SIG-M5 (cell line): ENCODE measurements around the gene KLHL12.

ENCODE experiments used
- DNase-seq: peaks from one replicate; lab custom pipeline; 2025; lab: John Stamatoyannopoulos, UW

The KLHL12 gene

DNA sequence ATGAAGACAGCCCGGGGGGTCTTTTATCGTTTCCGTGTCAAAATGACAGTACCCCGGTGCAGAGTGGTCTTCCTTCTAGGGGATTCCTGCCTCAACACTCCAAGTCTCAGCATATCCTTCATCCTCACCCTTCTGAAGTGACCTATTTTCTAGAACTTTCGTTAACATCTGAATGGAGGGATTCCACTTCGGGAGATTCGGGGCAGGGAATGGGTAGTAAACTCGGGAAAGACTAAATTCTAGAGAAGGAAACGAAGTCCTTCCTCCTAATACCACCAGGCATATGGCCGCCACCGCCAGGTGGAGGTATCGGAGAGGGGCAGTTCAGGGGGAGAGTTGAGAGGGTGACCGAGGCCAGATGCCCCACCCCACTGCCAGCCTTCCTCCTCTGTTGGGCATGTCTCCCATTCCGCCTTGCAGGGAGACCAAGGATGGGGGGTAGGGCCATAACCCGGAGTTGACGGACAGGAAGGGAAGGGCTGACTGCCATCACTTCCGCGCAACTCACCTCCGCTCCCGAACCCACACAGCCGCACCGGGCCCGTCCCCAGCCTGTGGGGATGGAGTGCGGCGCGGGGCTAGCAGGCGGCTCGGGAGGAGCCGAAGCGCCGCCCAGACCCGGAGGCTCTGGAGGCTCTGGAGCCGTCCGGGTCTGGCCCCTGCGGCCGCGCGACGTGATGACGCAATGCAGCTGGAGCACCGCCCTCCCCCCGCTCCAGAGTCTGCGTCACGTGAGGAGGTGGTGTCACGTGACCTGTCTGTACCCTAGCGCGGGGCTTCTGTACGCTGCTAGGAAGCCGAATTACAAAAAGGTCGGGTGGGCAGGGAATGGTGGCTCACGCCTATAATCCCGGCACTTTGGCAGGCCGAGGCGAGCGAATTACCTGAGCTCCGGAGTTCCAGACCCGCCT lies at the start of gene KLHL12:
Gene KLHL12 (minus strand): TSS at position 654 of the 911 bp plus-strand sequence. CDS start 2,072 bp downstream, outside the sequence.
- DNase-seq: peak; percentile 72

DNA sequence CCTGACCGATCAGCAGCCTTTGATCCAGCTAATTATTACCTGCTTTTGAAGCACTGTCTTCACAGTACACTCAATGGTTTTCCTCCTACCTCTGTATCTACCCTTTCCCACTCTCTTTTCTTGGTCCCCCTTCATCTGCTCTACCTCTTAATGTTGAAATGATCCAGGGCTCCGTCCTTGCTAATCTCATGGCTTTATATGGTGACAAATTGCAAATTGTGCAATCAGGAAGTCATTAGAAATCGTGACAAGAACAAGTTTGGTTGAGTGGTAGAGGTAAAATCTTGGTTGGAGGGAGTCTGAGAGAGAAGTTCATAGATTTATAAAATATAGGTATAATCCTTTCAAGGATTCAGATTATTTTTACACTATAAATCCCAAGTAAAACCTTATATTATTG lies 49.6 kb upstream of the KLHL12 start:
- DNase-seq: no peak

DNA sequence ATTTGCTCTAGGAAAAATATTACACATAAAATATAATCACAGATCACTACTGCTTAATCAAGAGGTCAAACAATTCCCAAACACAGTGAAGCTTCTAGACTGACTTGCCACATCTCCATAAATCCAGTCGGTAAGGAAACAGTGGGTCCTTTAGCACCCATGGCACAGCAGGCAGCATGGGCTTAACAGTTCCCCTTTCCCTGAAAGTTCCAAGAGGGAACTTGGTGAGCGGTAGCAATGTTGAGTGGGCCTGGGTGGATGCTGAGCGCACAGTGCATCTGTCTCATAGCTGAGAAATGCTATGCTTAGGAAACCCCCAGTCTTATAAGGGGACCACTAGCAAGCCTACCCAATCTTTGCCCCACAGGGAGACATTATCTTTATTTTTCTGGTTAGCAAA lies 47.8 kb upstream of the KLHL12 start:
- no peak for DNase-seq

DNA sequence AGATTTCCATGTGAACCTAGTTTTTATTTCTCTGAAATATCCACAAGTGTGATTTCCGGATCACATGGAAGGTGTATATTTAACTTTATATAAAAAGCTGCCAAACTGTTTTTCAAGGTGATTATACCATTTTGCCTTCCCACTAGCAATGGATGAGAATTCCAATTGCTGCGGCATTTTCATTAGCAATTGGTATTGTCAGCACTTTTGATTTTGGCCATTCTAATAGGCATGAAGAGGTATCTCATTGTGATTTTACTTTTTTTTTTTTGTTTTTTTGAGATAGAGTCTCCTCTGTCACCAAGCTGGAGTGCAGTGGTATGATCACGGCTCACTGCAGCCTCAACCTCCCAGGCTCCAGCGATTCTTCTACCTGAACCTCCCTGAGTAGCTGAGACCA lies 45.0 kb upstream of the KLHL12 start:
- DNase-seq: no peak

DNA sequence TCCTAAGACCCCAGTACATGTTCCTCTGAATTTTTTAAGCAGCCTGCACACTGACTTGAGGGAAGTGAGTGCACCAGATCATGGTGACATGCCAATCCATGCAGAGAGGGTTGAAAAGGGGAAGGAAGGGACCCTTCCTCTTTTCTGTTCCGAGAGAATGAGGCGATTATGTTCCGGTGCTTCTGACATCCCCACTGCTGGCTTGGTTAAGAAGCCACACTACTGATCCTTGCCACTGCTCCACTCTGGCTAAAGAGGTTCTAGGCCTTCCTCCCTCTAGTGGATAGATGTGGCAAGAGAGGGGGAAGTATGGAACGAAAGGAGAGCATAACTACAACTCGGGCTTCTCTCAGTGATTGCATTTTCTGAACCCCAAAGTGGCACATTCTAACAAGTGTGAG lies 41.9 kb upstream of the KLHL12 start:
- DNase-seq: peak; percentile 100

DNA sequence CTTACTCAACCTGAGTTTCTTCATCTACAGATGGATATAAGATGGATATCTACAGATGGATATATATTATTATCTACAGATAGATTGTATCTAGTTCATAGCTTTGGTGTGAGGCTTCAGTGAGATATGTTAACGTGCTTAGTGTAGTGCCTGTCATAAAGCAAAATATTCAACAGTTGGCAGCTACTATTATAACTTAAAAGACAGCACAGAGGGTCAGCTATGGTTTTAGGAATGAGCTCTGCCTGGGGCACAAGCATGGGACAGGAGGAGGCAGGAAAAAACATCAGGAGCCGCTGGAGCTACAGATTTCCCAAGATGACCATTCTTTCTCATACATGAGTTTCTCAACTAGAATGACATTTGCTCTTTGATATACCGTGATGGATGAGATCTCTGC lies 41.3 kb upstream of the KLHL12 start:
- DNase-seq: no peak

DNA sequence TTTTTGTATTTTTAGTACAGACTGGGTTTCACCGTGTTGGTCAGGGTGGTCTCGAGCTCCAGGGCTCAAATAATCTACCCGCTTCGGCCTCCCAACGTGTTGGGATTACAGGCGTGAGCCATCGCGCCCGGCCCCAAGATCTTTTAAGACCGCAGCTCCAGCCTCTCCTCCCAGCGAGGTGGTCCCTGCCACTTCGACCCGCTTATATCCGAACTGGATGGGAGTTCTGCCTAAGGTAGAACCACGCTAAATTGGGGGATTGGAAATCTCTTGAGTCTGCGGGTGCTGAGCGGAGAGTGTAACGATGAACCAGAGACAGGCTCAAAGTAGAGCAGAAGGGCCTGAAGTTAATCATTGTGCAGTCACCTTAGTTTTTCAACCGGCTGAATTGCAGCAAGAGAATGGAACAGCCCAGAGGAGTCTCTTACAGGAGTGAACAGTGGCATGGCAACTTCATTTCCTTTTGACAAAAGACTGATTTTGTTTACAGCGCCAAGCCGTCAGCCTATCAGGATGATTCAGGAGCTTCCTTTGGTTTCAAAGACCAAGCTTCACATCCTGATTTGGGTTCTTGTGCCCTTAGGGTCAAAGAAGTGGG lies 40.7 kb upstream of the KLHL12 start:
- no peak for DNase-seq

DNA sequence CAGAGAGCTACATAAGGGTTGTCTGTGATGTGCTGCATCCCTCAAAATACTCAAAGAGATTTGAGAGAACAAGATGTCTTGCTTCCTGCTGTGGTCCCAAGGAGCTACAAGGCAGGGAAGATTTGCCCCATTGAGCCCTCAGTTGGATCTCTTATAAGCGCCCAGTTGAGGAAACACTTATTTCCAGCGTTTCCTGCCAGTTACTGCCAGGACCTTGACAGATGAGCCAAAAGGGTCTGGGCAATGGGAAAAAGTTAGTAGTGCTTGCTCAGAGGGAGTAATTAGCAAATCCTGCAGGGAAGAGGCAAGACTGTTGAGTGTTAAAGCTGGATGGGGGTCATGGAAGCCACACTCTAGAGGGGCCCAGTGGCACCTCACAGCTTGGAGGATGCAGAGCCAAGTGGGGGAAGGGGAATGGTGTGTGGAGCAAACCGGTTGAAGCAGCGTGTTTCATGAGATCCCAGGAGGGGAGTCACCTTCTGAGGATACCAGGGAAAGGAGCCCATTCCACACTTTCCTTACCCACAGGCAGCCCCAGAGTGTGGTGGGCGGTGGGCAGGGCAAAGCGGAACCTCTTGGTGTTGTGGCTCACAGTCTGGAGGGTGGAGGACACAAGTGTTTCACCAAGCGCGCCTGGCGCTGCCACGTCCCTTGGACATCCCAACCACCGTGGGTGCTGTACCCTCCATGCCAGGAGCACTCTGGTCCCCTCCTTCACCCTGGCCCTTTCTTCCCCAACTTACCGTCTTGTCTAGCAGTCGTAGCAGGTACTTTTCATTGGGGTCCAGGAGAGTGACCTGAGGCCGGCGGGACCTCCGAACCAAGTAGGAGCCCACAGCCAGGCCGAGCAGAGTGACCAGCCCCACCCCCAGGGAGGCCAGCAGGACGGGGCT lies 39.2 kb upstream of the KLHL12 start:
- DNase-seq: no peak

DNA sequence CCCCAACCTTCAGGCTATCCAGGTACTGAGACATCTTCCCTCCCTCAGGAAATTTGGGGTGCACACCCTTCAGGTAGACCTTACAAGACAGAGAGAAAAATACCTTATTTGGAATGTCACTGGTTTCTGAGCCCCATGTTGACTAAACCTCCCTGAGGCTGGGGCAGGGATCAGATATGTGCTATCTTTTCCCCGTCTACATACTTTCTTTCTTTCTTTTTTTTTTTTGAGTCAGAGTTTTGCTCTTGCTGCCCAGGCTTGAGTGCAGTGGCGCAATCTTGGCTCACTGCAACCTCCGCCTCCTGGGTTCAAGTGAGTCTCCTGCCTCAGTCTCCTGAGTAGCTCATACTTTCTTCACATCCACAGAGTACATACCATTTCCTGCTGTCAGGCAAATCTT lies 38.4 kb upstream of the KLHL12 start:
- DNase-seq: no peak

DNA sequence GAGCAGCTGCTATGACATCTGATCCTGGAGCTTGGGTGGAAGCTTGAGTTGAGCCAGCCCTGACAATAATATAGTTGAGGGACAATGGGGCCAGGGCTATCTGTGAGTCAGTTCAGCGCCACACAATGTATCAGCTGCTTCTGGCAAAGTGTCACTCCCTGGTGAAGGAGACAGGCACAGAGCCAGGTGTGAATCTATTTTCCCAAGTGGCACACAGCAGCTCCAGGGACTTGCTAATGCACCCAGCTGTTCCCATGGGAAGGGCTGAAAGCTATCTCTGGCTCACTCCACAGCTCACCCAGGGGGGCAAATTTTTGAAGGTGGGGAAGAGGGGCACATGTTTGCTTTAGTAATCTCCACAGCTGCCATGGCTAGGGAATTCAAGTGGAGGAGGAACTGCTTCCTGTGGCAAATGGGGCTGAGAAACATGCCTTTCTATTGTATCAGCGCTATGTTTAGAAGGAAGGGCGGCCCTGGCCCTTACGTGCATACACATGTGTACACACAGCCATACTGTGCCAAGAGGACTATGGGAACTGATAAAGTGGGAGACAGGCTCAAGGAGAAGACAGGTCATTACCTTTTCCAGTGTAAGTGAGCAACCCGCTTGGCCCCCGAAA lies 37.9 kb upstream of the KLHL12 start:
- no peak for DNase-seq

DNA sequence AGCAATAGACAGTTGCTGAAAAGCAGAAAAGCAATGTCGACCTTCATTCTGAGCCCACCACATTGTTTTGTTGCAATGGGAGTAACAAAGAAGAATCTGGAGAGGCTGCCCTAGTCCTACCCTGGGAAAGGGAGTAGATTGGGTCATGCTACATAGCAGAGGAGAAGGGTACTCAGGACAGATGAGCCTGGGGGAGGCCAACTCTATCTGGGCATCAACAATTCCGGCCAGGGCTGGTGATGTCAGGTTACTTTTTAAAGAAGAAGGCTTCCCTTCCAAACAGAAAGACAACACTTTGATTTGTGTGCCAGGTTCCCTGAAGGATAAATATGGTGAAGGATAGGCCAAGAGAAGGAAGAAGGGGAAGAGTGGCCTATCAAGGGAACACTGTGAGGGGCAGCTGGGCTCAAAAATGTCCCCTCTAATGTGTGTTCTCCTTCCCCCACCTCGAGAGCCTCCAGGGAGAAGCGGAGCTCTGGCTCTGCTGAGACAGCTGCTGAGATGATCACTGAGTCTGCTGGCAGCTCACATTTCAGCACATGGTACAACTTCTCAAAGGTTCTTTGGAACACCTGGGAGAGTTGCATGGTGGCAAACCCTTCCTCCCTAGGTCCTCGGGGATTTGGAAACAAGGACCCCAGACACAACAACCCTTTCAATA lies 34.3 kb upstream of the KLHL12 start:
- no peak for DNase-seq

DNA sequence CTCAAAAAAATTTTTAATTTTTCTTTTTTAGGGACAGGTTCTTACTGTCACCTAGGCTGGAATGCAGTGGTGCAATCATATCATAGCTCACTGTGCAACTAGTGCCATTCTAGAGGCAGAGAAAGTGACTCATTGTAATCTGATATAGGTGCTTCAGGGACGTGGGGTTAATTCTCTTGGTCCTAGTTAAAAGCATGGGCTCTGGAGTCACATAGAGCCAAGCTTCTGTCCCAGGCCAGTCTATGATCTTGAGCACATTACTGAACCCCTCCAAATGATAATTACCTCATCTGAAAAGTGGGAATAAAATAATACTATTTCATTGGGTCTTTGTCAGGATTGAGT lies 32.2 kb upstream of the KLHL12 start:
- no peak for DNase-seq

DNA sequence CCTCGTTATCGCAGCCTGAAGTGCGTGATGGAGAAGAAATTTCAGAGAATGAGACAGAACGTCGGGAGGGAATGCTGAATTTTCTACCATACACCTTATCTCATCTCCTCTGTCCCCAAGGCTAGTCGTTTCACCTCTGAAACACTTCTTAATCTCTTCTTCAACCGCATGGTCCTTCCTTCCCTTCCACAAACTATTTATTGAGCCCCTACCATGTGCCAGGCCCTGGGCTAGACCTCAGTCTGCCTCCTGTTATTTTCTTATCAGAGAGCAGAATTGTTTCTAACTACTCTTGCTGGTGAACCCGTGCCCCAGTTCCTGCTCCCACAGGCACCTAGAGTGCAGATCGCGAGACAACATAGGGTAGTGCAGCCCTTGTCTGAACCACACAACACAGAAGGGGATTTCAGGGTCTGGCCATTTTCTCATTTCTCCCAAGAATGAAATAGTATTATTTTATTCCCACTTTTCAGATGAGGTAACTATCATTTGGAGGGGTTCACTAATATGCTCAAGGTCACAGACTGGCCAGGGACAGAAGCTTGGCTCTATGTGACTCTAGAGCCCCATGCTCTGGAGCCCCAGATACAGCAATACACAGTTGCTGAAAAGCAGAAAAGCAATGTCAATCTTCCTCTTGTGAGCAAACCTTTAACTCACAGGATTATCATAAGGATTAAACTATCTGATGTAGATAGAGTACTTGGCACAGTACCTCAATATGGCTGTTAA lies 31.7 kb upstream of the KLHL12 start:
- DNase-seq: no peak

DNA sequence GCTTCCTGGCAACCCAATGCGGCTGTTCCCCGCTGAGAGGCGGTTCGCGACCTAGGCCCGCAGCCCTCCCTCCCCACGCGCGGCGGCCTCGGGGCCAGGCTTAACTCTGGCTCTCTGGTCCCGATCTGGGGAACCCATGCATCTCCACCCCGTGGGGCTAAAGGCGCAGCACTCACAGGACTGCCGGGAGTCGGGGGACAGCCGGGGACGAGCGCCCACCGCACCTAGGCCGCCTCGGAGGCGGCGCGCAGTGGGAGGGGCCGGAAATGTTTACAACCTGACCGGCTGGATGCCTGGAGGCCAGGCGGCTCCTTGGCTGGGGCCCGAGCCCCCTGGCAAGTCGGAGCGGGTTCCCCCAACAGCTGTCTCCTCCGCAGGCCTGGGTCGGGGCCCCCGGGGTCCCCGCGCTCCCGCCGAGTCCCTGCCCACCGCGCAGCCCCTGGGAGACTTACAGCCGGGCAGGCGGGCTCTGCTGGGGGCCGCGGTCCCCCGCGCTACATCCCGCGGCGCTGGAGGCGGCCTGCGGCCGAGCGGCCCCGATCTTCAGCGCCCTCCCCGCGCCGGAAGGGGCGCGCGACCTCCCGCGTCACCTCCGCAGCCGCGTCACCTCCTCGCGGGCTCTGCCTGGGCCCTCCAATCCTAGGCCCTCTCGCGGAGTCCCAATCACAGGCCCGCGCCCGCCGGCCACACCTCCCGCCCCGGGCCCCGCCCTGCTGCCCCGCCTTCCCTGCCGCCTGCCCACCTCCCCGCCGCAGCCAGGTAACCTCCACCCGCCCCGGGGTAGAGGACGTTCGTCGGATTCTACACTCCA lies 30.9 kb upstream of the KLHL12 start, which contains the start of gene ADIPOR1:
Gene ADIPOR1 (minus strand): TSS at position 580 of the 811 bp plus-strand sequence. CDS start 7,242 bp downstream, outside the sequence.
- DNase-seq: no peak

DNA sequence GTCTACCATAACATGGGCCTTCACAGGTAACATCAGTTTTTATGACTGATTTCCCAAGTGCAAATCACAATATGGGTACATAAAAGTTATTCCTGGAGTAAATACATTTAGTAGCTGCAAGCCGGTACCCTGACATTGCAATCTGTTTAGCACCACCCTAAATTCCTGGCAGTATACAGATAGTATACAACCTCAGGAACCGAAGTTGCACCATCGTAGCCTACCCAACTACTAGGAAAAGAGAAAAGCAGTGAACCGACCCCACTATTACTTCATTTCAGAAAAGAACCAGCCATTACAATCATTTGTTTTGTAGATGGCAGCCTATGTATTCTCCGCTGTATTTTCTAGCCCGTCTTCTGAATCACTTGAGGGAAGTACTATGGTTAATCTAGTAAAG lies 29.9 kb upstream of the KLHL12 start:
- no peak for DNase-seq

DNA sequence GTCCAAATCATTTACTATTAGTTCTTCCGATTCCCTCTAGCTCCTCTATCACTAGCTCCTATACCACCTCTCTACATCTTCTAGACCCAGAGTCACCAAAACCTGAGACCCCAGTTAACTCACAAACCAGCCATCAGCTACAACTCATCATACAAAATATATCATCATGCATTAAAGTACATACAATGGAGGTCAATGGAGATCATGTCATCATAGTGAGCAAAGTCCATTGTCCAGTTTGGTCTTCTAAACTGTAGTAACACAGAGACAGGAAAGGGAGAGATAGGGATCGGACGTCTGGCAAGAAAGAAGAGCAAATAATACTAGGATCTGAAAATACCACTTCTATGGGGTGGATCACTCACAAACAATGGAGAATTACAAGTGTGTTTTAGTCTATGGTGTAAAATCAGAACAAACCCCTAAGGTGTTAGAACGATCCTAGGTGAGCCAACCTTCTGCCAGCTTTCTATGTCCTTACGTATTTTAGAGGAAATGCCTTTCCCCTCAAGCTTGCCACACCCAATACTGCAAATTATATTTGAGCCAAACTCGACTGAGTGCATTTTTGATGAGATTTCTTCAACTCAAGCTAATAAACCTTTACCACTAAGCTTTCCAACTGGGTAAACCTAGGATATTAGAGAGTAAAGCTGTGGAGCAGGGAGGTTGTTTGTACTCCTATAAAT lies 27.2 kb upstream of the KLHL12 start:
- DNase-seq: no peak

DNA sequence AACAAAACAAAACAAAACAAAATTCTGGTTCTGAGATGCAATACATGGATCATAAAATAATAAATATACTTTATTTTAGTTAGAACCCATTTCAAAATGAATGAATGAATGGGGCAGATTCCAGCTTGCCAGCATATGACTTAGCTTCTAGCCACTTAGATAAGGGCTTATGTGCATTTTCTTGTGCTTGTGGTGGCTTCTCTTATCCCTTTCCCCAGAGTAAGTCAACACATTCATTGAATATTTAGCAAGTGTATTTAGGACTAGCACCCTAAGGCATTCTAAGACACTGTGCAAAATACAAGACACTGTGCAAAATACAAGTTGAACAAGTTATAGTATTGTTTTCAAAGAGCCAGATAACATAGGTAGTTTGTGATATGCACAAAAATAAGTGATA lies 26.4 kb upstream of the KLHL12 start:
- no peak for DNase-seq

DNA sequence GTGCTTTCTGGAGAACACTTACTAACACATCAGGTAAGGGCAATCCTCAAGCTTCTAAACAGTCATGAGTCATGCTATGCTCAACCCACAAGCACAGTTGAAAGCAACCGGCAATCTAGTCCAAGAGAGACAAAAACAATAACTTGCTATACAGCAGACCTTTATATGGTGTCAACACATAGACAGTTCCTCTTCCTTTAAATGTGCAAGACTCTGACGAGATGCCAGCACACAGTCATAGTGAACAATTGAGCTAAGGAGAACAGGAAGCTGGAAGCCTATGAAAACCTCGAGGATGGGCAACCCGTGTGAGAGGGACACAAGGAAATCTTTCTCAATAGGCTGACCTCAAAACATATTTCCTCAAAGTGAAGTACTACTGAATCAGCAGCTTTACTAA lies 25.8 kb upstream of the KLHL12 start:
- peak; percentile 98 for DNase-seq

DNA sequence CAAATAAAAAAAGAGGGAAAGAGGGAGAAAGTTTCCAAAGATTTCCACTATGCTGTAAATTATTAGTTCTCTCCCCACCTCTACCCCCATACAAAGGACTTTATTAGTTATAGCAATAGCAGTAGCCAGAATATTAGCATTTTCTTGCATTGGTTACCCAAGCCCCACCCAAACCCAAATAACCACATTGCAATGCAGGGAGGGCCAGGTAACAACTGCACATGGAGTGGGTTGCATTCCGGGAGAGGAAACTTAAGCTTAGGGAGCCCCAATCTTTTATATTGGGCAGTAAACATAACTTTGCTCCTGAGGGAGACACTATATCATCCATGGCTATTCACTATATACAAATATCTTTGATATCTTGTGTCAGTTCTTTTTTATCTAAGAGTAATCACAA lies 25.1 kb upstream of the KLHL12 start:
- no peak for DNase-seq
